IPS-20b (cell line): ENCODE data around the gene PLD3.
"Not testable (repeated sequence)": the region's sequence is repeated elsewhere in the genome, so short reads cannot be mapped to it uniquely, and the experiment has no call there.

Experiments used
- H3K27ac ChIP-seq: one replicate; pipeline ENCODE4 v1.5.1; 2013; ENCODE audit warnings: low read length
- H3K27me3 ChIP-seq: 2 replicates; pipeline ENCODE4 v1.6.1; 2013; ENCODE audit warnings: mild to moderate bottlenecking, low read length, inconsistent platforms; ENCODE audit not compliant: insufficient read depth
- H3K36me3 ChIP-seq: 2 replicates; pipeline ENCODE4 v1.6.1; 2013; ENCODE audit warnings: low read depth, mild to moderate bottlenecking, inconsistent platforms, low read length, moderate library complexity; ENCODE audit not compliant: insufficient read depth
- H3K4me1 ChIP-seq: 2 replicates; pipeline ENCODE4 v1.6.1; 2013; ENCODE audit warnings: mild to moderate bottlenecking, control low read depth, inconsistent platforms, low read length, moderate library complexity; ENCODE audit not compliant: insufficient read depth
- H3K4me3 ChIP-seq: 2 replicates; pipeline ENCODE4 v1.5.1; 2013; ENCODE audit warnings: mild to moderate bottlenecking, low read length, inconsistent platforms
- H3K9ac ChIP-seq: 2 replicates; pipeline ENCODE4 v1.6.1; 2013; ENCODE audit warnings: low read depth, mild to moderate bottlenecking, inconsistent platforms, low read length, moderate library complexity
- H3K9me3 ChIP-seq: 2 replicates; pipeline ENCODE4 v1.6.1; 2013; ENCODE audit warnings: mild to moderate bottlenecking, low read depth, low read length, inconsistent platforms; ENCODE audit not compliant: insufficient read depth

The PLD3 gene

DNA sequence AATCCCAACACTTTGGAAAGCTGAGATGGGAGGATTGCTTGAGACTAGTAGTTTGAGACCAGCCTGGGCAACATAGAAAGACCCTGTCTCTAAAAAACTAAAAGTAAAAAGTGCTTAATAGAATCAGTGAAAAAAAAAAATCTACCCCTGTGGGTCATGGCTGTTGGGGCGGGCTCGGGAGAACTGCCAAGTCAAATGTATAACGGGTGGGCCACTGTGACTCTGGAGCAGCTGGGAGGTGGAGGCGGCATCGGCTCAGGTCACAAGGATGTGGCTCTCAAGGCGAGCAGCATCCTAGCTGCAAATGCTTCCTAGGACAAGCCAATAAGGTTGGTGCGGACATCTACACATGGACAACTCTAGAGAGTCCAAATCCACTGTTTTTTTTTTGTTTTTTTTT lies 31.2 kb upstream of the PLD3 start:
- Histone ChIP-seq H3K9ac (no peak overlapping the region), H3K4me3 (no peak overlapping the region), H3K27ac (no peak overlapping the region), H3K27me3 (no peaks in the 10 kb centered on the region), H3K4me1 (no peaks in the 10 kb centered on the region), H3K36me3 (peaks cover 6% of the 10 kb centered on the region), H3K9me3 (no peaks in the 10 kb centered on the region)

DNA sequence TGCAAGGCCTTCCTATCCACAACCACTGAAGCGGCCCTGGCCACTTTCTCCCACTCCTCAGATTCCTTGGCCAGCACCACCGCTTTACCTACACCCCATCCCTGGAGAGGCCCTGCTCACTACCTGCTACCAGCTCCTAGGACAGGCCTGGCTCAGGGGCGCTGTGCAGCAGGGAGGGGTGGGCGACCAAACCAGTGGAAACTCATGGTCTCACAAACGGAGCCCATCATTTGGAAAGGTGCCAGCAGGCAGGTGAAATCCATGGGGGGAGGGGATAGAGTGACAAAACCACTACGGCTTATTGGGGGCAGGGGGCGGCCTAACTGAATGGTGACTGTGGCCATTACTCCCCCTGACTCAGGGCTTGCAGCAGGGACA lies 27.9 kb upstream of the PLD3 start:
- H3K36me3 ChIP-seq: peaks cover 34% of the 10 kb centered on the region

DNA sequence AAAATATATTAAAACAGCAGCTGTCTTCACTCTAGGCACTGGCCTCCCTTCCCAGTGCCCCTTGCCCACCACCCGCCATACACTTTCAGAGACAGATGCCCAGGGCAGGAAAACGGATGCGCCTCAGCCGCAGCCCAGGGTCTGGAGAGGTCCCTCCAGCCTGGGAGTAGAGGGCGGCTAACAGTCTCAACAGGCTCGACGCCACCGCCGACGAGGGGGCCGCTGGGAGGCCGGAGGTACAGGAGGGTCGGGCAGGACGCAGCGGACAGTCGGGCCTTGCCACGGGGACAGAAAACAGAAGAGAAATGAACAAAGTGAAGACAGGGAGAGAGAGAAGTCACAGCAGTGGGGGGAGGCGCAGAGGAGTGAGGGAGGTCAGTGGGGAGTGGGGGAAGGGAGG lies 27.4 kb upstream of the PLD3 start:
- Histone ChIP-seq H3K27ac (no peak overlapping the region), H3K36me3 (peaks cover 39% of the 10 kb centered on the region), H3K4me1 (no peaks in the 10 kb centered on the region), H3K27me3 (no peaks in the 10 kb centered on the region), H3K9me3 (no peaks in the 10 kb centered on the region), H3K4me3 (no peak overlapping the region), H3K9ac (no peak overlapping the region)

More for the DNA sequence above, 27.9 kb upstream of the PLD3 start:
- Histone ChIP-seq H3K9ac (no peak overlapping the region), H3K4me3 (no peak overlapping the region), H3K27me3 (no peaks in the 10 kb centered on the region), H3K27ac (no peak overlapping the region), H3K9me3 (no peaks in the 10 kb centered on the region), H3K4me1 (no peaks in the 10 kb centered on the region)

- H3K9ac ChIP-seq: no peak overlapping the region
- H3K4me1 ChIP-seq: no peaks in the 10 kb centered on the region
- H3K27me3 ChIP-seq: no peaks in the 10 kb centered on the region
- H3K4me3 ChIP-seq: no peak overlapping the region
- peaks cover 46% of the 10 kb centered on the region for H3K36me3 ChIP-seq
- H3K9me3 ChIP-seq: no peaks in the 10 kb centered on the region
- no peak overlapping the region for H3K27ac ChIP-seq
Measured at GRCh38 chr19:40321566-40322270, 26.8 kb upstream of the PLD3 start.

- Histone ChIP-seq H3K27ac (no peak overlapping the region), H3K36me3 (peaks cover 47% of the 10 kb centered on the region), H3K9me3 (no peaks in the 10 kb centered on the region), H3K4me3 (no peak overlapping the region), H3K4me1 (no peaks in the 10 kb centered on the region), H3K27me3 (no peaks in the 10 kb centered on the region), H3K9ac (no peak overlapping the region)
Measured at GRCh38 chr19:40322271-40322610, 26.3 kb upstream of the PLD3 start.

GRCh38 chr19:40322951-40323615 lies 25.4 kb upstream of the PLD3 start:
- no peaks in the 10 kb centered on the region for H3K27me3 ChIP-seq
- no peak overlapping the region for H3K4me3 ChIP-seq
- no peaks in the 10 kb centered on the region for H3K4me1 ChIP-seq
- no peaks in the 10 kb centered on the region for H3K9me3 ChIP-seq
- H3K9ac ChIP-seq: no peak overlapping the region
- H3K27ac ChIP-seq: no peak overlapping the region
- peaks cover 56% of the 10 kb centered on the region for H3K36me3 ChIP-seq

DNA sequence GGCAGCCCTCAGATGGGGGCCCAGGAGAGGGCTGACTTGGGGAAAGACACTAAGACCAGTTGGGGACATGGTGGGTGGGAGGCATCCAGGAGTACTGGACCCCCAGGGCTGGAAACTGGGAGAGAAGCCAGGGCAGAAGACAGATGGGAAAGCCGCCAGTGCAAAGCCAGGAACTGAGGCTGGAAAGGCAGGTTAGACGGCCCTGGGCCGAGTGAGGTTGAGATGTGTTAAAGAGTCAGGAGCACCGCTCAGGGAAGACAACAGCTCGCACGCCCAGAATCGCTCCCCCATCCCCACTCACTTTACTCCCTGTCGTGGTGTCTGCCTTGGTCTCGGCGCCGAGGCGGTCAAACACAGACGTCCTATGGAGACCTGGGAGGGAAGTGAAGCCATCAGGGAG lies 24.8 kb upstream of the PLD3 start:
- H3K9me3 ChIP-seq: no peaks in the 10 kb centered on the region
- H3K36me3 ChIP-seq: peaks cover 62% of the 10 kb centered on the region
- H3K4me1 ChIP-seq: no peaks in the 10 kb centered on the region
- H3K27me3 ChIP-seq: no peaks in the 10 kb centered on the region
- H3K9ac ChIP-seq: no peak overlapping the region
- no peak overlapping the region for H3K4me3 ChIP-seq
- no peak overlapping the region for H3K27ac ChIP-seq

DNA sequence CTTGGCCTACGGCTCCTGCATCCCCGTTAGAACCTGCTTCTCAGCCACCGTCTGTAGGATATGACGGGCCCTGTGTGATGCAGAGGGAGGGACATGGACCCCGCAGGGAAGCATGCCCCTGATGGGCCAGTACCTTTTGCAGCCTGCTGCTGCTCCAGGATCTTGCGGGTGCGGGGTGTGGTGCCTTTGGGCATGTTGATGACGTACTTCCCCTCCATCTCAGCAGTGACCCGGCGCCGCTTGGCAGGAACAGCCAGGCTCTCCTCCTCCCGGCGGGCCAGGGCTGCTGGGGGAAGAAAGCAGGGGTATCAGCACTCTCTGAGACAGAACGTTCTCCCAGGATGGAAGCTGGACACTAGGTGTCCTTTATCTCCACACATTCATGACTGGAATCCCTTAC lies 22.3 kb upstream of the PLD3 start:
- no peaks in the 10 kb centered on the region for H3K27me3 ChIP-seq
- H3K4me3 ChIP-seq: no peak overlapping the region
- H3K9ac ChIP-seq: no peak overlapping the region
- H3K27ac ChIP-seq: no peak overlapping the region
- no peaks in the 10 kb centered on the region for H3K9me3 ChIP-seq
- H3K36me3 ChIP-seq: peaks cover 72% of the 10 kb centered on the region
- H3K4me1 ChIP-seq: no peaks in the 10 kb centered on the region

DNA sequence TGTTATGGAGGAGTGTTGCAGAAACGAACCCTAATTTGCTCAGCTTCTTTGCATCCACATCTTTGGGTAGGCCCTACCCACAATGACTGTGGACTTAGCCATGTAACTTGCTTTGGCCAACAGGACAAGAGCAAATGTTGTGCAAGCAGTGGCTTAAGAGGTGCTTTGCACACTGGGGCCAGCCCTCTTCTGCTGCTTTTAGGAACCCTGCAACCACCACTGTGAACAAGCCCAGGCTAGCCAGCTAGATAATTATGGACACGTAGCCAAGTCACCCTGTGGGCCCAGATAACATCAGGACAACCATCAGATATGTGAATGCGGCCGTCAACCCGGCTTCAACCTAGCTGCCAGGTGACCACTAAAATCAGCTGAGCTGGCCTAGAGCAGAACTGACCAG lies 17.4 kb upstream of the PLD3 start:
- Histone ChIP-seq H3K36me3 (peaks cover 63% of the 10 kb centered on the region), H3K9ac (no peak overlapping the region), H3K4me1 (no peaks in the 10 kb centered on the region), H3K27me3 (no peaks in the 10 kb centered on the region), H3K9me3 (no peaks in the 10 kb centered on the region), H3K4me3 (no peak overlapping the region), H3K27ac (no peak overlapping the region)

- Histone ChIP-seq H3K27ac (no peak overlapping the region), H3K4me1 (no peaks in the 10 kb centered on the region), H3K36me3 (peaks cover 52% of the 10 kb centered on the region)
Measured at GRCh38 chr19:40332669-40333068, 15.8 kb upstream of the PLD3 start.

DNA sequence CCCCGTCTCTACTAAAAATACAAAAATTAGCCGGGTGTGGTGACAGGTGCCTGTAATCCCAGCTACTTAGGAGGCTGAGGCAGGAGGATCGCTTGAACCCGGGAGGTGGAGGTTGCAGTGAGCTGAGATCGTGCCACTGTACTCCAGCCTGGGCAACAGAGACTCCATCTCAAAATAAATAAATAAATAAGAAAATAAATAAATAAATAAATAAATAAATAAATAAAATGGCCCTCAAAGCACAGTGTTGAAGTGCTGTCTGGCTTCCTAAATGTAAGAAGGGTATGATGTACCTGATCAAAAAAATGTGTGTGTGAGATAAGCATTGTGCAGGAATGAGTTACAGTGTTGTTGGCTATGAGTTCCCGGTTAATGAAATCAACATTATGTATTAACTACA lies 15.4 kb upstream of the PLD3 start:
- H3K9ac ChIP-seq, H3K4me1 ChIP-seq, H3K4me3 ChIP-seq, H3K27ac ChIP-seq, H3K27me3 ChIP-seq, H3K9me3 ChIP-seq: not testable (repeated sequence)
- H3K36me3 ChIP-seq: peaks cover 48% of the 10 kb centered on the region

More at GRCh38 chr19:40332669-40333068, 15.8 kb upstream of the PLD3 start:
- Histone ChIP-seq H3K9ac (no peak overlapping the region), H3K9me3 (no peaks in the 10 kb centered on the region), H3K27me3 (no peaks in the 10 kb centered on the region), H3K4me3 (no peak overlapping the region)

DNA sequence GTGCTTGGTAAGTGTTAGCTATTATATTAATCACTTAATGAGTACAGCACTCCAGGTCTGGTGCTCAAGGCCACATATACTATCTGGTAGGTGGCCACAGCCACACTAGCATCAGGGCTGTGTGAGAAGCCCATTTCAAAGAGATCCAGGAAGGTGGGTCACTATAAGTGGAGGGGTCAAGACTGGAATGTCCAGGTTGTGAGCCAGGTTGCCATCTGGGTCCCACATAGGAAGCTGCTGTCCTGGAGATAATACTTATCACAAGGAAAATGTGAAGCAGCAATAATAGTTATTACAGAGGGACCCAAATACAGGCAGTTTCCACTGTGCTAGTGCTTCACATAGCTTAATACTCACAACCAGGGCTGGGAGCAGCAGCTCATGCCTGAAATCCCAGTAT lies 13.4 kb upstream of the PLD3 start:
- Histone ChIP-seq H3K4me1 (no peaks in the 10 kb centered on the region), H3K36me3 (peaks cover 44% of the 10 kb centered on the region), H3K9me3 (no peaks in the 10 kb centered on the region), H3K4me3 (no peak overlapping the region), H3K27me3 (no peaks in the 10 kb centered on the region), H3K27ac (no peak overlapping the region), H3K9ac (no peak overlapping the region)
